Measurements from ENCODE around the gene SKAP2. TPM values are rescaled to one million over a fixed set of nuclear protein-coding genes. Genes with fewer than 3 reads are reported as not detected.

Gene SKAP2
- polyA plus RNA-seq, 2 donors = 6.4 to 8.1 TPM

DNA sequence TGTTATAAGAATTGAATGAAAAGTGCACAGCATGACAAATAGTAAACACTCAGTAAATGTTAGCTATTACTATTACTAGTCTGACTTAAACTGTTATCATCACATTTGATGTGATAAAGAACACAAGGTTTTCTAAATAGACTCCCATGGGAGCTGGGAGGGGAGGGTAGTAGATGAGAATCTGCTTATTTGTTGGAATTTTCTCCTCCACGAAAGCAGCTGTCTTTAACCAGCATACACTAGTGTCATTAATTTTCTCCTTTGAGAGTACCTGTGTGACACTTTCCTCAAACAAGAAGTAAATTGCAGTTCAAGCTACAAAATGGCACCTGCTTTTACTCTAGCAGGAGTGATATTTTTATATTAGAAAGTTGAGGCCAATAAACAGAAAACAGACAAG lies 200.1 kb downstream of the SKAP2 start:
- Histone ChIP-seq H3K4me3 (ENCODE audit: low read depth in 1 of 2, low read length in 2 of 2) (no peak overlapping the region), H3K4me1 (ENCODE audit: control insufficient read depth in 2 of 2, insufficient read depth in 2 of 2, low read length in 1 of 2) (no peaks in the 10 kb centered on the region), H3K9me3 (ENCODE audit: control insufficient read depth in 2 of 2, insufficient read depth in 1 of 2, low read depth in 1 of 2, low read length in 1 of 2) (no peaks in the 10 kb centered on the region), H3K36me3 (ENCODE audit: control insufficient read depth in 2 of 2, insufficient read depth in 2 of 2, low read length in 1 of 2) (no peaks in the 10 kb centered on the region), H3K27me3 (ENCODE audit: control insufficient read depth in 1 of 2, insufficient read depth in 2 of 2, low read length in 2 of 2) (no peaks in the 10 kb centered on the region), H3K27ac (ENCODE audit: low read depth in 2 of 2, low read length in 1 of 2) (no peak overlapping the region)
- WGBS, 2 donors = 81 to 89% methylated on average over 1 of the region's 1 CpG

DNA sequence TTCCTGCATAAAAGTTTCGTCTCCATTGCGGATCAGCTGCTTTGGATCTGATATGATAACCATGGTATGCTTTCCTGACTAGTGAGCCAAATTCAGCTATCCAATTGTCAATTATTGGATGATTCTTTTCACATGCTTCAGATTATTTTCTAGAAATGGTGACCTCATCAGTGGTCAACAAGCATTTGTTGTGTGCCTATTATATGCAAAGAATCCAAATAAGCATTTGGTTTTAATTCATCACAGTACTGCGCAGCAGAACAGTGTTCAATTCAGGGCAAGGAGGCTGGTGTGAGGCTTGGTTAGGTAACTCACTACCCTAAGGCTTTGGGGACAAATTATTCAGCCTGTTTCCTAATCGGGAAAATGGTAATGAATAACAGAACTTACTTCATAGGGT lies 200.5 kb downstream of the SKAP2 start:
- Histone ChIP-seq H3K36me3 (ENCODE audit: control insufficient read depth in 2 of 2, insufficient read depth in 2 of 2, low read length in 1 of 2) (no peaks in the 10 kb centered on the region), H3K9me3 (ENCODE audit: control insufficient read depth in 2 of 2, insufficient read depth in 1 of 2, low read depth in 1 of 2, low read length in 1 of 2) (no peaks in the 10 kb centered on the region), H3K4me3 (ENCODE audit: low read depth in 1 of 2, low read length in 2 of 2) (no peak overlapping the region), H3K4me1 (ENCODE audit: control insufficient read depth in 2 of 2, insufficient read depth in 2 of 2, low read length in 1 of 2) (no peaks in the 10 kb centered on the region), H3K27ac (ENCODE audit: low read depth in 2 of 2, low read length in 1 of 2) (no peak overlapping the region), H3K27me3 (ENCODE audit: control insufficient read depth in 1 of 2, insufficient read depth in 2 of 2, low read length in 2 of 2) (no peaks in the 10 kb centered on the region)
- WGBS, 2 donors = 85 to 92% methylated on average over 4 of the region's 4 CpGs

DNA sequence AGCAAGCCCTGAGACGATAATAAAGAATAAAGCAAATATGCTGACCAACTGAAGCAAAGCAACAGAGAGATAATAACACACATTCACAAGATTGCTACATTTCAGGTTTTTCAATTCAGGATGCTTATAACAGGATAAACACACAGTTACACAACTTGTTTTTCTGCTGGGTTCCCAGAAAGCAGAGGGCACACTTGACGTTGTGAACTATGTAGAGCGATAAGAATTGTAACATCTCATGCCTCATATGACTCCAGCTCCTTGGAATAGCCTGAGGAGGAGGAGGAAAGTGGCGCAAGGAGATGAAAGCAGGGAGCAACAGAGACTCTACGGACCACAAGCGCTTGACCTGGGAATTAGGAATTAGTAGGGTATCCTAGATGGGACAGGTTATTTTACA lies 201.7 kb downstream of the SKAP2 start:
- H3K36me3 ChIP-seq (ENCODE audit: control insufficient read depth in 2 of 2, insufficient read depth in 2 of 2, low read length in 1 of 2) = no peaks in the 10 kb centered on the region
- H3K4me1 ChIP-seq (ENCODE audit: control insufficient read depth in 2 of 2, insufficient read depth in 2 of 2, low read length in 1 of 2) = no peaks in the 10 kb centered on the region
- H3K27me3 ChIP-seq (ENCODE audit: control insufficient read depth in 1 of 2, insufficient read depth in 2 of 2, low read length in 2 of 2) = no peaks in the 10 kb centered on the region
- no peaks in the 10 kb centered on the region for H3K9me3 ChIP-seq (ENCODE audit: control insufficient read depth in 2 of 2, insufficient read depth in 1 of 2, low read depth in 1 of 2, low read length in 1 of 2)
- no peak overlapping the region for H3K27ac ChIP-seq (ENCODE audit: low read depth in 2 of 2, low read length in 1 of 2)
- H3K4me3 ChIP-seq (ENCODE audit: low read depth in 1 of 2, low read length in 2 of 2) = no peak overlapping the region
- WGBS, 2 donors = 89 to 94% methylated on average over 6 of the region's 6 CpGs

DNA sequence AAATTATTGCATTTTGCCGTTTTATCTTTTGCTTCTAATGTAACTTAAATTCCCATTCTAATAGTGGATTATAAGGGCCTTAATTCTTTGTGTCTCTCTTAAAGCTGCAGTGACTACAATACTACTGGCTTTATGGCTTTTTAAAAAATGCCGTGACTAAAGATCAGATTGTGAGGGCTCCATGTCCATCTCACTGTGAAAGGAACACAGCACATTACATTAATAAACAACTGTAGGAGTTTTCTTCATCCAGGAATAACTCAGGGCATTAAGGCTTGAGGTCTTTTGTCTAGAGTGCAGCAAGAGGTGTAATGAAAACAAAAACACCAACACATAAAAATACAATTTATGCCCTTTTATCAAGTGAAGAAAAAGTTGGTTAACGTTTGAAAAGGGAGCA lies 205.3 kb downstream of the SKAP2 start:
- Histone ChIP-seq H3K9me3 (ENCODE audit: control insufficient read depth in 2 of 2, insufficient read depth in 1 of 2, low read depth in 1 of 2, low read length in 1 of 2) (no peaks in the 10 kb centered on the region), H3K27me3 (ENCODE audit: control insufficient read depth in 1 of 2, insufficient read depth in 2 of 2, low read length in 2 of 2) (peaks cover 0 to 2% of the 10 kb centered on the region in 2 donors), H3K4me1 (ENCODE audit: control insufficient read depth in 2 of 2, insufficient read depth in 2 of 2, low read length in 1 of 2) (no peaks in the 10 kb centered on the region), H3K4me3 (ENCODE audit: low read depth in 1 of 2, low read length in 2 of 2) (no peak overlapping the region), H3K27ac (ENCODE audit: low read depth in 2 of 2, low read length in 1 of 2) (no peak overlapping the region), H3K36me3 (ENCODE audit: control insufficient read depth in 2 of 2, insufficient read depth in 2 of 2, low read length in 1 of 2) (no peaks in the 10 kb centered on the region)
- 80 to 86% methylated on average over 3 of the region's 3 CpGs for WGBS, 2 donors

DNA sequence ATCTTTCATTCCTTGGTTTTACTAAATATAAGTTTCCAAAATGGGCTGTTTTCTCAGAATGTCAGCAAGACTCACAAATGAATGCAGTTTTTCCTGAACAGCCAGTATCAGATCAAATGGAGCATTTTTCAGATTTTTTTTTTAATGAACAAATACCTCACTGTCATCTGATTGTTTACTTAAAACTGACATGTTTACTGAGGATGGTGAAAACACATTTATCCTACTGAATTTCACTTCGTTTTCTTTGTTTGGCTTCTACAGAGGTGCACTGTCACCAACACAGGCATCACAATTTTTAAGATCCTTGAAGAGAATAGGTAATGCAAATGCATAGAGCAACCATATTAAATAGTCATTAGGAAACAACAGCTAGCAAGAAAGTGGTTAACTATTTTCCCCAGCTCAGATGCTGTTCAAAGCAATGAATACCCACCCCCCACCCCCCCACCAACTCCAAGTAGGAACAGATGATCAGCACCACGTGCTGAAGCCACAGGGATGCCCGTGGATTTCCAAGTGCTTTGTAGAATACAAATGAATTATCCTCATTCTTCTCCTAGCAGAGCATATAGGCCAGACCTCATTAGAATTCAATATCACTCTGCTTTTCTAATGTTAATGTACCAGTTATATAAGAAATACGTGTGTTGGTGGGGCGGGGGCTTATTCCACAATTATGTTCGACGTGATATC lies 205.9 kb downstream of the SKAP2 start:
- H3K4me3 ChIP-seq (ENCODE audit: low read depth in 1 of 2, low read length in 2 of 2) = no peak overlapping the region
- WGBS, 2 donors = 86% methylated on average over 7 of the region's 7 CpGs
- peaks cover 0 to 2% of the 10 kb centered on the region in 2 donors for H3K27me3 ChIP-seq (ENCODE audit: control insufficient read depth in 1 of 2, insufficient read depth in 2 of 2, low read length in 2 of 2)
- H3K4me1 ChIP-seq (ENCODE audit: control insufficient read depth in 2 of 2, insufficient read depth in 2 of 2, low read length in 1 of 2) = no peaks in the 10 kb centered on the region
- H3K36me3 ChIP-seq (ENCODE audit: control insufficient read depth in 2 of 2, insufficient read depth in 2 of 2, low read length in 1 of 2) = no peaks in the 10 kb centered on the region
- no peak overlapping the region for H3K27ac ChIP-seq (ENCODE audit: low read depth in 2 of 2, low read length in 1 of 2)
- no peaks in the 10 kb centered on the region for H3K9me3 ChIP-seq (ENCODE audit: control insufficient read depth in 2 of 2, insufficient read depth in 1 of 2, low read depth in 1 of 2, low read length in 1 of 2)

DNA sequence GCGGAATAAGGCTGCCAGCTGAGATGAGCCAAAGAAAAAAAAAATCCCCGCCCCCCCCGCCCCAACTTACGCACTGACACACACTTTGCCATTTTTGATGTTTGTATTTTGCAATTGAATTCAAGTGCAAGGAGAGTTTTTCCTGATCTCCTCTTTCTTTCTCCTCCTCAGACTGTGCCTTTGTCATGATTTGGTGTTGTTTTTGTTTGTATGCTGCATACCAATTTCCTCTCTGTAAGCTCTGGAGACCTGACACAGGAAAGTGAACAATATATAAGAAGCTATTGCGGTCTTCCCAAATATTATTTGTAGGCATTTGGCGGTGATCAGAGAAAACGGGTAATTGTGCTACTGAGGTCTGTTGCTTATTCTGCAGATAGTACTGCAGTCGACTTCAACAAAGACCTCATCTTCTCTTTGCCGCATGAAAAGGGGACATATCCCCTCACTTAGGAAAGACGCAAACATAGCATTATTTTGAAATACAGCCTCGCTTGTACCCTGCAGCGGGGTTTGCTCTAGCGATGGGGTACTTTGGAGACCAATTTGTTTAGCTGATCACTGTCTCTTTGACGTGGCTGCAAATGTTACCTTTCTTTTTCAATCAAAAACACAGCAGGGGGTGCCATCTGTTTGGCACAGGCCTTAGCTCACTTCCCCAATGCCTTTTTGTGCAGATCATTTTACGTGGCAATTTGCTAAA lies 206.6 kb downstream of the SKAP2 start:
- no peaks in the 10 kb centered on the region for H3K4me1 ChIP-seq (ENCODE audit: control insufficient read depth in 2 of 2, insufficient read depth in 2 of 2, low read length in 1 of 2)
- no peak overlapping the region for H3K27ac ChIP-seq (ENCODE audit: low read depth in 2 of 2, low read length in 1 of 2)
- no peak overlapping the region for H3K4me3 ChIP-seq (ENCODE audit: low read depth in 1 of 2, low read length in 2 of 2)
- no peaks in the 10 kb centered on the region for H3K36me3 ChIP-seq (ENCODE audit: control insufficient read depth in 2 of 2, insufficient read depth in 2 of 2, low read length in 1 of 2)
- WGBS, 2 donors = 76 to 80% methylated on average over 15 of the region's 15 CpGs
- H3K9me3 ChIP-seq (ENCODE audit: control insufficient read depth in 2 of 2, insufficient read depth in 1 of 2, low read depth in 1 of 2, low read length in 1 of 2) = no peaks in the 10 kb centered on the region
- H3K27me3 ChIP-seq (ENCODE audit: control insufficient read depth in 1 of 2, insufficient read depth in 2 of 2, low read length in 2 of 2) = peaks cover 0 to 2% of the 10 kb centered on the region in 2 donors

DNA sequence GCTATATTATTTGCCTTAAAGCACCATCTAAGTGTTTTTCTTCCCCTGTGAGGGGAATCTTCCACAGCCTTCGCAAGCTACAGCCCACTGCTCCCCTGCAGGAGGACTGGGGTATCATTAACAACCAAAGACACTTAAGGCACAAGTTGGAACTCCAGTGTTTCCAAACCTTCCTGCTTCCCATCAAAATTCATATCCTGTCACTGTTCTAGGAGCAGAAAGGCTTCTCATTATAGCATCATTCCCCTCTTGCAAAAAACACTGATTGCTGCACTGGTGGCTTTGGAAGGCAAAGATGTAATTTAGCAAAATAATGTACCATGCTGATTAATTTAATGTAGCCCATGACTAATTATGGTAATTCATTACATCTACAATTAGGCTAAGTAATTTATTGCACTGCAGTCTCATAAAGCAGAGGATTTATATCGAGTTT lies 207.2 kb downstream of the SKAP2 start:
- H3K27me3 ChIP-seq (ENCODE audit: control insufficient read depth in 1 of 2, insufficient read depth in 2 of 2, low read length in 2 of 2) = peaks cover 0 to 2% of the 10 kb centered on the region in 2 donors
- H3K4me1 ChIP-seq (ENCODE audit: control insufficient read depth in 2 of 2, insufficient read depth in 2 of 2, low read length in 1 of 2) = no peaks in the 10 kb centered on the region

DNA sequence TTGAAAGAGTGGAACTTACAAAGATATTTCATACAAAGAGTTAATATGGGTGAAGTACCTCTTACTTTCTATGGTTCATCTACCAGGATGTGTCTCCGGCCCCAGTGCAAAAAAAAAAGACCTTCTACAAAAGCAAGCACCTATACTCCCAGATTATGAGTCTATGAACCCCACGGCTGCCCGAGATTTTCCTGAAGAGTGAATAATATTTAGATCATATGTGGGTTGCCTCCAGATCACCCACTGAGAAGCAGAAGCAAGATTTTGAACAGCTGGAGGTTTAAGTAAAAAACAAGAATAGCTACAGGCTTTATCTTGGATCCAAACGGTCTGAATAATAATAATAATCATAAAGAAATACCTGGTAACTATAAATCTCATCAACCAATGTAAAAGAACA lies 207.7 kb downstream of the SKAP2 start:
- Histone ChIP-seq H3K27me3 (ENCODE audit: control insufficient read depth in 1 of 2, insufficient read depth in 2 of 2, low read length in 2 of 2) (peaks cover 0 to 2% of the 10 kb centered on the region in 2 donors), H3K27ac (ENCODE audit: low read depth in 2 of 2, low read length in 1 of 2) (no peak overlapping the region), H3K36me3 (ENCODE audit: control insufficient read depth in 2 of 2, insufficient read depth in 2 of 2, low read length in 1 of 2) (no peaks in the 10 kb centered on the region), H3K4me3 (ENCODE audit: low read depth in 1 of 2, low read length in 2 of 2) (no peak overlapping the region), H3K9me3 (ENCODE audit: control insufficient read depth in 2 of 2, insufficient read depth in 1 of 2, low read depth in 1 of 2, low read length in 1 of 2) (no peaks in the 10 kb centered on the region), H3K4me1 (ENCODE audit: control insufficient read depth in 2 of 2, insufficient read depth in 2 of 2, low read length in 1 of 2) (no peaks in the 10 kb centered on the region)
- 74 to 77% methylated on average over 4 of the region's 4 CpGs for WGBS, 2 donors

More for the DNA sequence above, 207.2 kb downstream of the SKAP2 start:
- no peaks in the 10 kb centered on the region for H3K9me3 ChIP-seq (ENCODE audit: control insufficient read depth in 2 of 2, insufficient read depth in 1 of 2, low read depth in 1 of 2, low read length in 1 of 2)
- no peak overlapping the region for H3K4me3 ChIP-seq (ENCODE audit: low read depth in 1 of 2, low read length in 2 of 2)
- no peaks in the 10 kb centered on the region for H3K36me3 ChIP-seq (ENCODE audit: control insufficient read depth in 2 of 2, insufficient read depth in 2 of 2, low read length in 1 of 2)
- H3K27ac ChIP-seq (ENCODE audit: low read depth in 2 of 2, low read length in 1 of 2) = no peak overlapping the region
- WGBS, 2 donors = 74 to 84% methylated on average over 2 of the region's 2 CpGs

DNA sequence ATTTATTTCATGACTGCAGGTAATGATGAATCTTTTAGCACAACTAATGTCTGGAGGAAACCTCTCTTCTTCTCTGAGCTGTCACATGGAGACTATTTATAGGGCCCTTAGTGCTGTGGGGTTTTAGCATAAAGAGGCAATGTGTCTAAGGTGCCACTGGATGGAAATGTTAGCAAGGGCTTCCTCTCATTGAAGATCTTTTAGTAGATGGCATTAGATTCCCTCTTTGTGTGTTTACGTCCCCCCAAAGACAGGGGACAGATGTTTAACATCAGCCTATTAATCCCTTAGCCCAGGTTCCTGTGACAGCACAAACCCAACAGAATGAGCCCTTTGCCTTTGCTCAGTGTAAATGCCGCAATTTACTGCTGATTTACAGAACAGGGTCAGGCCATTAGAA lies 208.6 kb downstream of the SKAP2 start:
- Histone ChIP-seq H3K4me1 (ENCODE audit: control insufficient read depth in 2 of 2, insufficient read depth in 2 of 2, low read length in 1 of 2) (no peaks in the 10 kb centered on the region), H3K4me3 (ENCODE audit: low read depth in 1 of 2, low read length in 2 of 2) (no peak overlapping the region), H3K9me3 (ENCODE audit: control insufficient read depth in 2 of 2, insufficient read depth in 1 of 2, low read depth in 1 of 2, low read length in 1 of 2) (no peaks in the 10 kb centered on the region), H3K27ac (ENCODE audit: low read depth in 2 of 2, low read length in 1 of 2) (no peak overlapping the region), H3K27me3 (ENCODE audit: control insufficient read depth in 1 of 2, insufficient read depth in 2 of 2, low read length in 2 of 2) (peaks cover 0 to 2% of the 10 kb centered on the region in 2 donors), H3K36me3 (ENCODE audit: control insufficient read depth in 2 of 2, insufficient read depth in 2 of 2, low read length in 1 of 2) (no peaks in the 10 kb centered on the region)
- WGBS, 2 donors = 85 to 89% methylated on average over 2 of the region's 2 CpGs

Measured in esophagus (tissue), 2 donors.